Thyroid gland (tissue), 4 donors: ENCODE data around the gene TBC1D16.

Experiments used
- POLR2A ChIP-seq, 2 donors: fragments of 450-650 bp; IDR thresholded peaks; one replicate each; pipeline ENCODE4 v1.6.1; 2017; ENCODE audit warnings: antibody characterized with exemption in 2 of 2, mild to moderate bottlenecking in 2 of 2, moderate library complexity in 1 of 2
- TF ChIP-seq, protein P1 (sequence below), 6 experiments: fragments of 200-600 bp in 3 of 6; fragments of 450-650 bp in 3 of 6; sonication (generic) in 3 of 6; IDR thresholded peaks; one replicate each; pipeline ENCODE4 v1.5.1; 2016 to 2019; ENCODE audit warnings: antibody characterized with exemption in 6 of 6, mild to moderate bottlenecking in 2 of 6, inconsistent platforms in 1 of 6, moderate library complexity in 1 of 6

DNA sequence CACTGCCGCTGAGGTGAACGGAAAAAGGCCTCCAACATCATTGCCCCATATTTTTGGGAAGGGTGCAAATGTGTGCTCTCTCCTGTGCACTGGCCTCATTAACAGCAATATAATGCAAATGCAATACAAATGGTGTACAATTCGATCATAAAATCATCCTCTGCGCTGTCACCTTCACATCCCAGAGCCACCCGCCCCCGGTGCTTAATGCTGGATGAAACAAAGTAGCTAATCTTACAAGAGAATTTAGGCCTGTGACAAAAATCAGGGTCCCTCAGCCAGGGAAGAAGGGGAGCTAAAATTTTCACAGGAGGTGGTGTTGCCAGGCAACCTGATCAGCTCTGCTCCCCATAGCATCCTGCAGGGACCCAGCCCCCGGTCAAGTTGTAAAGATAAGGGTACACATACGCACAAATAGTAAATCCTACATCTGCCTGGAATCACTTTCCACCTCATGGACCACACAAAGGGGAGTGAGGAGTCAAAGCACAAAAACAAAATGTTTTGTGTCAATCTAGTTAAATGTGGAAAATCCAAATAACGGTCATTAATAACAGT is 3.0 kb downstream of the TBC1D16 start:
- TF ChIP-seq, protein P1, sequence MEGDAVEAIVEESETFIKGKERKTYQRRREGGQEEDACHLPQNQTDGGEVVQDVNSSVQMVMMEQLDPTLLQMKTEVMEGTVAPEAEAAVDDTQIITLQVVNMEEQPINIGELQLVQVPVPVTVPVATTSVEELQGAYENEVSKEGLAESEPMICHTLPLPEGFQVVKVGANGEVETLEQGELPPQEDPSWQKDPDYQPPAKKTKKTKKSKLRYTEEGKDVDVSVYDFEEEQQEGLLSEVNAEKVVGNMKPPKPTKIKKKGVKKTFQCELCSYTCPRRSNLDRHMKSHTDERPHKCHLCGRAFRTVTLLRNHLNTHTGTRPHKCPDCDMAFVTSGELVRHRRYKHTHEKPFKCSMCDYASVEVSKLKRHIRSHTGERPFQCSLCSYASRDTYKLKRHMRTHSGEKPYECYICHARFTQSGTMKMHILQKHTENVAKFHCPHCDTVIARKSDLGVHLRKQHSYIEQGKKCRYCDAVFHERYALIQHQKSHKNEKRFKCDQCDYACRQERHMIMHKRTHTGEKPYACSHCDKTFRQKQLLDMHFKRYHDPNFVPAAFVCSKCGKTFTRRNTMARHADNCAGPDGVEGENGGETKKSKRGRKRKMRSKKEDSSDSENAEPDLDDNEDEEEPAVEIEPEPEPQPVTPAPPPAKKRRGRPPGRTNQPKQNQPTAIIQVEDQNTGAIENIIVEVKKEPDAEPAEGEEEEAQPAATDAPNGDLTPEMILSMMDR (IDR thresholded peaks at IDR 0.05), result no peak
- no peak for TF ChIP-seq POLR2A (IDR thresholded peaks at IDR 0.05)
